WI38 (cell line): Measurements from ENCODE around the gene TCL1A.
A peak's percentile ranks its signal among the peaks of the same experiment; 100 is the strongest.

Experiments used
- H3K4me3 ChIP-seq: 2 replicates; pipeline ENCODE4 v1.5.1; 2011; ENCODE audit warnings: low read depth, mild to moderate bottlenecking, control low read depth, low read length
- CTCF ChIP-seq: IDR thresholded peaks from 2 replicates; pipeline ENCODE4 v1.5.1; 2012; ENCODE audit warnings: low read depth, mild to moderate bottlenecking, control low read depth, low read length

The TCL1A gene

GRCh38 chr14:95690815-95691214, 23.1 kb downstream of the TCL1A start:
- no peak for TF ChIP-seq CTCF
- no peak overlapping the region for H3K4me3 ChIP-seq

- no peak overlapping the region for H3K4me3 ChIP-seq
- no peak for TF ChIP-seq CTCF
These were observed 24.5 kb downstream of the TCL1A start for GRCh38 chr14:95689441-95689840.

- TF ChIP-seq CTCF, result no peak
- H3K4me3 ChIP-seq, result no peak overlapping the region
These were observed 27.0 kb downstream of the TCL1A start for GRCh38 chr14:95686935-95687334.

GRCh38 chr14:95685978-95686922, 27.7 kb downstream of the TCL1A start, which contains the start of gene TCL1B:
TCL1B (plus strand) TSS chr14:95686426; CDS start chr14:95686468, 42 bp downstream.
- H3K4me3 ChIP-seq, result no peak within 1 kb of the TSS
- TF ChIP-seq CTCF, result no peak

- no peak overlapping the region for H3K4me3 ChIP-seq
- peak; percentile 21; the same call in 1 of the 2 replicates for TF ChIP-seq CTCF
These were observed 30.1 kb downstream of the TCL1A start for GRCh38 chr14:95683793-95684192.

GRCh38 chr14:95681153-95681552, 32.8 kb downstream of the TCL1A start:
- H3K4me3 ChIP-seq, result no peak overlapping the region
- no peak for TF ChIP-seq CTCF
